GM21786 (cell line): Measurements from ENCODE around the gene FNBP1.
A peak's percentile ranks its signal among the peaks of the same experiment; 100 is the strongest.
"Not testable (repeated sequence)": the region's sequence is repeated elsewhere in the genome, so short reads cannot be mapped to it uniquely, and the experiment has no call there.

Experiments used
- ATAC-seq: cut with Tn5 transposase; IDR thresholded peaks from one replicate; pipeline ENCODE4 v1.9.1; 2021; ENCODE audit not compliant: unreplicated experiment

The FNBP1 gene

GRCh38 chr9:129996161-129996830 lies 46.7 kb downstream of the FNBP1 start:
- ATAC-seq, result no peak

GRCh38 chr9:129995409-129996160 lies 47.4 kb downstream of the FNBP1 start:
- ATAC-seq, result no peak

- no peak for ATAC-seq
These were observed 48.1 kb downstream of the FNBP1 start for GRCh38 chr9:129994882-129995281.

- not testable (repeated sequence) for ATAC-seq
These were observed 51.9 kb downstream of the FNBP1 start for GRCh38 chr9:129991139-129991538.

- ATAC-seq, result no peak
These were observed 52.5 kb downstream of the FNBP1 start for GRCh38 chr9:129990269-129991010.

- ATAC-seq, result no peak
These were observed 53.2 kb downstream of the FNBP1 start for GRCh38 chr9:129989740-129990139.

GRCh38 chr9:129989362-129989708 lies 53.7 kb downstream of the FNBP1 start:
- ATAC-seq, result no peak

GRCh38 chr9:129988607-129989361 lies 54.2 kb downstream of the FNBP1 start:
- ATAC-seq, result peak; percentile 52

GRCh38 chr9:129987941-129988340 lies 55.0 kb downstream of the FNBP1 start:
- ATAC-seq, result no peak

- ATAC-seq, result no peak
These were observed 55.9 kb downstream of the FNBP1 start for GRCh38 chr9:129987047-129987446.

- ATAC-seq, result not testable (repeated sequence)
These were observed 58.4 kb downstream of the FNBP1 start for GRCh38 chr9:129984589-129984988.

- ATAC-seq, result no peak
These were observed 59.1 kb downstream of the FNBP1 start for GRCh38 chr9:129983891-129984290.

- no peak for ATAC-seq
These were observed 61.6 kb downstream of the FNBP1 start for GRCh38 chr9:129981180-129981907.

- ATAC-seq, result not testable (repeated sequence)
These were observed 62.8 kb downstream of the FNBP1 start for GRCh38 chr9:129980224-129980623.

- no peak for ATAC-seq
These were observed 63.8 kb downstream of the FNBP1 start for GRCh38 chr9:129979071-129979745.

- ATAC-seq, result no peak
These were observed 70.2 kb downstream of the FNBP1 start for GRCh38 chr9:129972816-129973215.

- no peak for ATAC-seq
These were observed 74.1 kb downstream of the FNBP1 start for GRCh38 chr9:129968690-129969485.

- no peak for ATAC-seq
These were observed 77.9 kb downstream of the FNBP1 start for GRCh38 chr9:129964901-129965734.
